HEK293 (cell line): ENCODE data around the gene NOX5.

ENCODE experiments used
- PBX3 ChIP-seq: sonication (generic); formaldehyde crosslinking; IDR thresholded peaks from 2 replicates; pipeline ENCODE4 v1.8.1; 2022; ENCODE audit warnings: mild to moderate bottlenecking, moderate library complexity, missing genetic modification reagents
- SCRT2 ChIP-seq: fragments of 450-650 bp; formaldehyde crosslinking; IDR thresholded peaks from 2 replicates; pipeline ENCODE4 v1.5.1; 2016; ENCODE audit warnings: missing biosample characterization, missing genetic modification characterization
- ZBTB8A ChIP-seq: fragments of 450-650 bp; formaldehyde crosslinking; IDR thresholded peaks from 2 replicates; pipeline ENCODE4 v1.5.1; 2016; ENCODE audit warnings: missing biosample characterization, missing genetic modification characterization
- ZFP41 ChIP-seq: fragments of 450-650 bp; formaldehyde crosslinking; IDR thresholded peaks from 2 replicates; pipeline ENCODE4 v1.5.1; 2016; ENCODE audit warnings: missing biosample characterization, missing genetic modification characterization, borderline replicate concordance
- ZNF2 ChIP-seq: fragments of 450-650 bp; formaldehyde crosslinking; IDR thresholded peaks from 2 replicates; pipeline ENCODE4 v1.5.1; 2016; ENCODE audit warnings: missing biosample characterization, missing genetic modification characterization
- ZNF24 ChIP-seq: fragments of 450-650 bp; formaldehyde crosslinking; IDR thresholded peaks from 2 replicates; pipeline ENCODE4 v1.5.1; 2016; ENCODE audit warnings: missing biosample characterization, missing genetic modification characterization
- ZNF292 ChIP-seq: fragments of 450-650 bp; formaldehyde crosslinking; IDR thresholded peaks from 2 replicates; pipeline ENCODE4 v1.5.1; 2016; ENCODE audit warnings: low read depth, missing biosample characterization, missing genetic modification characterization, borderline replicate concordance
- ZNF555 ChIP-seq: fragments of 450-650 bp; formaldehyde crosslinking; conservative IDR thresholded peaks from 2 replicates; pipeline ENCODE4 v1.5.1; 2017; ENCODE audit warnings: missing biosample characterization, mild to moderate bottlenecking, missing genetic modification characterization, inconsistent platforms
- ZNF707 ChIP-seq: fragments of 450-650 bp; formaldehyde crosslinking; IDR thresholded peaks from 2 replicates; pipeline ENCODE4 v1.5.1; 2016; ENCODE audit warnings: missing biosample characterization, missing genetic modification characterization
- TF ChIP-seq, protein P1 (sequence below): fragments of 450-650 bp; formaldehyde crosslinking; IDR thresholded peaks from 2 replicates; pipeline ENCODE4 v1.5.1; 2016; ENCODE audit warnings: missing biosample characterization, missing genetic modification characterization
- TF ChIP-seq, protein P2 (sequence below): fragments of 450-650 bp; formaldehyde crosslinking; IDR thresholded peaks from 2 replicates; pipeline ENCODE4 v1.5.1; 2016; ENCODE audit warnings: missing biosample characterization, missing genetic modification characterization

DNA sequence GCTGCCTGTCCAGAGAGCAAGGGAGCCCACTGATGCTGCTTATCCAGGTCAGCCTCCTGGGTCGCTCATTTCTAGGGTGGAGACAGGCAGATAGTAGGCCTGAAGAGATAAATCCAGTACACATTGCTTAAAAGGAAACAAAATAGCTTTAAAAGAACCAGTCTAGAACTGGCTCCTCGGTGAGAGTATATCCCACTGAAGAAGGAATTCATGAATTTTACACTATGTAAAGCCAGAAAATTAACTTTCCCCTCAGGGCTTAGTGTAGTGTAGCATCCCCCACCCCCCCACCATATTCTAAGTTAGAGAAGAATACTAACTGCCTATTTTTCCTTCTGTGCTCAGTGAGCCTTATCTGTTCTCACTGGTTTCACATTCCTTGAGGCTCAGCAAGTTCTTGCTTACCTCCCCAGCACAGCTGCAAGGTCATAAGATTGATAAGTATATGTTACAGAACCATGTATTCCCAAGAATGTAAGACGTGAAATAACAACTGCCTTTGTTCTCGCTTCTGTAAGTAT lies 30.5 kb upstream of the NOX5 start:
- TF ChIP-seq SCRT2 (no peak), ZFP41 (tag by site-specific recombination) (no peak), ZNF555 (no peak), ZNF707 (tag by site-specific recombination) (no peak), ZBTB8A (tag by site-specific recombination) (no peak), ZNF292 (tag by site-specific recombination) (no peak), ZNF2 (no peak), PBX3 (no peak), ZNF24 (tag by site-specific recombination) (no peak)
- TF ChIP-seq, protein P1, sequence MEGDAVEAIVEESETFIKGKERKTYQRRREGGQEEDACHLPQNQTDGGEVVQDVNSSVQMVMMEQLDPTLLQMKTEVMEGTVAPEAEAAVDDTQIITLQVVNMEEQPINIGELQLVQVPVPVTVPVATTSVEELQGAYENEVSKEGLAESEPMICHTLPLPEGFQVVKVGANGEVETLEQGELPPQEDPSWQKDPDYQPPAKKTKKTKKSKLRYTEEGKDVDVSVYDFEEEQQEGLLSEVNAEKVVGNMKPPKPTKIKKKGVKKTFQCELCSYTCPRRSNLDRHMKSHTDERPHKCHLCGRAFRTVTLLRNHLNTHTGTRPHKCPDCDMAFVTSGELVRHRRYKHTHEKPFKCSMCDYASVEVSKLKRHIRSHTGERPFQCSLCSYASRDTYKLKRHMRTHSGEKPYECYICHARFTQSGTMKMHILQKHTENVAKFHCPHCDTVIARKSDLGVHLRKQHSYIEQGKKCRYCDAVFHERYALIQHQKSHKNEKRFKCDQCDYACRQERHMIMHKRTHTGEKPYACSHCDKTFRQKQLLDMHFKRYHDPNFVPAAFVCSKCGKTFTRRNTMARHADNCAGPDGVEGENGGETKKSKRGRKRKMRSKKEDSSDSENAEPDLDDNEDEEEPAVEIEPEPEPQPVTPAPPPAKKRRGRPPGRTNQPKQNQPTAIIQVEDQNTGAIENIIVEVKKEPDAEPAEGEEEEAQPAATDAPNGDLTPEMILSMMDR: no peak
- TF ChIP-seq, protein P2, sequence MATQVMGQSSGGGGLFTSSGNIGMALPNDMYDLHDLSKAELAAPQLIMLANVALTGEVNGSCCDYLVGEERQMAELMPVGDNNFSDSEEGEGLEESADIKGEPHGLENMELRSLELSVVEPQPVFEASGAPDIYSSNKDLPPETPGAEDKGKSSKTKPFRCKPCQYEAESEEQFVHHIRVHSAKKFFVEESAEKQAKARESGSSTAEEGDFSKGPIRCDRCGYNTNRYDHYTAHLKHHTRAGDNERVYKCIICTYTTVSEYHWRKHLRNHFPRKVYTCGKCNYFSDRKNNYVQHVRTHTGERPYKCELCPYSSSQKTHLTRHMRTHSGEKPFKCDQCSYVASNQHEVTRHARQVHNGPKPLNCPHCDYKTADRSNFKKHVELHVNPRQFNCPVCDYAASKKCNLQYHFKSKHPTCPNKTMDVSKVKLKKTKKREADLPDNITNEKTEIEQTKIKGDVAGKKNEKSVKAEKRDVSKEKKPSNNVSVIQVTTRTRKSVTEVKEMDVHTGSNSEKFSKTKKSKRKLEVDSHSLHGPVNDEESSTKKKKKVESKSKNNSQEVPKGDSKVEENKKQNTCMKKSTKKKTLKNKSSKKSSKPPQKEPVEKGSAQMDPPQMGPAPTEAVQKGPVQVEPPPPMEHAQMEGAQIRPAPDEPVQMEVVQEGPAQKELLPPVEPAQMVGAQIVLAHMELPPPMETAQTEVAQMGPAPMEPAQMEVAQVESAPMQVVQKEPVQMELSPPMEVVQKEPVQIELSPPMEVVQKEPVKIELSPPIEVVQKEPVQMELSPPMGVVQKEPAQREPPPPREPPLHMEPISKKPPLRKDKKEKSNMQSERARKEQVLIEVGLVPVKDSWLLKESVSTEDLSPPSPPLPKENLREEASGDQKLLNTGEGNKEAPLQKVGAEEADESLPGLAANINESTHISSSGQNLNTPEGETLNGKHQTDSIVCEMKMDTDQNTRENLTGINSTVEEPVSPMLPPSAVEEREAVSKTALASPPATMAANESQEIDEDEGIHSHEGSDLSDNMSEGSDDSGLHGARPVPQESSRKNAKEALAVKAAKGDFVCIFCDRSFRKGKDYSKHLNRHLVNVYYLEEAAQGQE (tag by site-specific recombination): no peak
